GM18505 (cell line): ENCODE measurements around the gene STOX2.

ENCODE experiments used
- ATAC-seq: cut with Tn5 transposase; IDR thresholded peaks from one replicate; pipeline ENCODE4 v1.9.1; 2021; ENCODE audit not compliant: unreplicated experiment
- POLR2A ChIP-seq: IDR thresholded peaks from 4 replicates; pipeline ENCODE4 v1.6.1; 2011; ENCODE audit warnings: borderline replicate concordance; ENCODE audit not compliant: insufficient read depth, insufficient read length; ENCODE audit errors: extremely low read depth

STOX2 gene

GRCh38 chr4:183905081-183905592 is at the start of gene STOX2:
Gene STOX2 (plus strand): TSS chr4:183905307. CDS start chr4:183906791, 1,484 bp downstream.
- TF ChIP-seq POLR2A: no peak
- no peak for ATAC-seq

- no peak for TF ChIP-seq POLR2A
- no peak for ATAC-seq
Measured at GRCh38 chr4:183855323-183856190, 49.5 kb upstream of the STOX2 start.

- no peak for ATAC-seq
- TF ChIP-seq POLR2A: no peak
Measured at GRCh38 chr4:183857040-183857439, 48.1 kb upstream of the STOX2 start.

- ATAC-seq: no peak
- TF ChIP-seq POLR2A: no peak
Measured at GRCh38 chr4:183858011-183858615, 47.0 kb upstream of the STOX2 start.

GRCh38 chr4:183860119-183860518 is 45.0 kb upstream of the STOX2 start:
- TF ChIP-seq POLR2A: no peak

GRCh38 chr4:183860731-183861130 is 44.4 kb upstream of the STOX2 start:
- ATAC-seq: no peak

More at GRCh38 chr4:183860119-183860518, 45.0 kb upstream of the STOX2 start:
- ATAC-seq: no peak

GRCh38 chr4:183861426-183861825 is 43.7 kb upstream of the STOX2 start:
- TF ChIP-seq POLR2A: no peak
- ATAC-seq: no peak

More at GRCh38 chr4:183860731-183861130, 44.4 kb upstream of the STOX2 start:
- no peak for TF ChIP-seq POLR2A

GRCh38 chr4:183863155-183863825 is 41.8 kb upstream of the STOX2 start:
- no peak for TF ChIP-seq POLR2A
- ATAC-seq: no peak

GRCh38 chr4:183867247-183867646 is 37.9 kb upstream of the STOX2 start:
- no peak for TF ChIP-seq POLR2A
- ATAC-seq: no peak

- no peak for ATAC-seq
- no peak for TF ChIP-seq POLR2A
Measured at GRCh38 chr4:183870997-183871396, 34.1 kb upstream of the STOX2 start.

GRCh38 chr4:183871581-183871980 is 33.5 kb upstream of the STOX2 start:
- ATAC-seq: no peak
- TF ChIP-seq POLR2A: no peak

- no peak for ATAC-seq
- TF ChIP-seq POLR2A: no peak
Measured at GRCh38 chr4:183872531-183872930, 32.6 kb upstream of the STOX2 start.
